Tibial artery (tissue), 4 donors: Measurements from ENCODE around the gene AP5Z1.

Experiments used
- DNase-seq, 2 donors: peaks; one replicate each; pipeline ENCODE4 v3.0.0-alpha.2; 2019
- H3K27ac ChIP-seq, 2 donors: fragments of 200-600 bp; sonication (generic) in 1 of 2; 1 replicate in 1 of 2; 2 replicates in 1 of 2; pipeline ENCODE4 v1.5.1; 2018 to 2019; ENCODE audit warnings: mild to moderate bottlenecking in 1 of 2
- H3K27me3 ChIP-seq, 2 donors: fragments of 200-600 bp; sonication (generic) in 1 of 2; one replicate each; pipeline versions ENCODE4 v1.5.1 to v1.6.0; 2016 to 2019
- H3K36me3 ChIP-seq, 3 donors: fragments of 200-600 bp; sonication (generic) in 2 of 3; one replicate each; pipeline ENCODE4 v1.5.1; 2016 to 2019; ENCODE audit warnings: mild to moderate bottlenecking in 2 of 3
- H3K4me1 ChIP-seq, 4 donors: fragments of 200-600 bp; sonication (generic) in 2 of 4; 1 replicate in 3 of 4; 2 replicates in 1 of 4; pipeline ENCODE4 v1.5.1; 2016 to 2019
- H3K4me3 ChIP-seq, 2 donors: fragments of 200-600 bp; sonication (generic) in 1 of 2; 1 replicate in 1 of 2; 2 replicates in 1 of 2; pipeline ENCODE4 v1.5.1; 2018 to 2019; ENCODE audit warnings: mild to moderate bottlenecking in 2 of 2
- H3K9me3 ChIP-seq, 3 donors: fragments of 200-600 bp; sonication (generic) in 1 of 3; one replicate each; pipeline ENCODE4 v1.5.1; 2016 to 2019
- CTCF ChIP-seq, 2 experiments: fragments of 200-600 bp in 1 of 2; fragments of 450-650 bp in 1 of 2; IDR thresholded peaks; one replicate each; pipeline ENCODE4 v1.5.1; 2017 to 2019; ENCODE audit warnings: antibody characterized with exemption in 2 of 2, mild to moderate bottlenecking in 1 of 2, moderate library complexity in 1 of 2
- intact Hi-C: fragments of 100-400 bp; cut with DNase I; formaldehyde crosslinking; loops from one replicate; pipeline ENCODE4 v1.15.0; 2023; ENCODE audit warnings: low total_unique reads

The AP5Z1 gene

GRCh38 chr7:4734587-4735345 is 40.7 kb upstream of the AP5Z1 start:
- intact Hi-C loops = no loop called here
- peak overlapping the region; percentile 23 to 32 for H3K27ac ChIP-seq

GRCh38 chr7:4737300-4737699 is 38.1 kb upstream of the AP5Z1 start:
- DNase-seq = no peak

More at GRCh38 chr7:4734587-4735345, 40.7 kb upstream of the AP5Z1 start:
- peaks cover 0 to 6% (median 0%) of the 10 kb centered on the region in 3 donors for H3K36me3 ChIP-seq
- peaks cover 0 to 57% (median 22%) of the 10 kb centered on the region in 4 donors for H3K4me1 ChIP-seq
- H3K4me3 ChIP-seq = no peak overlapping the region
- H3K9me3 ChIP-seq = no peaks in the 10 kb centered on the region
- DNase-seq = no peak
- no peaks in the 10 kb centered on the region for H3K27me3 ChIP-seq
- no peak for TF ChIP-seq CTCF (IDR thresholded peaks at IDR 0.05)

GRCh38 chr7:4738711-4739527 is 36.5 kb upstream of the AP5Z1 start:
- no peak for TF ChIP-seq CTCF (IDR thresholded peaks at IDR 0.05)
- peak overlapping the region; percentile 37 to 42 for H3K4me3 ChIP-seq
- intact Hi-C loops = no loop called here
- H3K27ac ChIP-seq = peak overlapping the region; percentile 58 to 70
- no peaks in the 10 kb centered on the region for H3K27me3 ChIP-seq
- DNase-seq = peak in 1 of 2 donors; percentile 83
- no peaks in the 10 kb centered on the region for H3K9me3 ChIP-seq
- peaks cover 24 to 30% (median 26%) of the 10 kb centered on the region in 3 donors for H3K36me3 ChIP-seq
- peaks cover 0 to 54% (median 29%) of the 10 kb centered on the region in 4 donors for H3K4me1 ChIP-seq

More at GRCh38 chr7:4737300-4737699, 38.1 kb upstream of the AP5Z1 start:
- peak overlapping the region in 1 of 2 donors; percentile 70 for H3K27ac ChIP-seq
- TF ChIP-seq CTCF (IDR thresholded peaks at IDR 0.05) = no peak
- no peaks in the 10 kb centered on the region for H3K9me3 ChIP-seq
- intact Hi-C loops = no loop called here
- peaks cover 0 to 48% (median 19%) of the 10 kb centered on the region in 4 donors for H3K4me1 ChIP-seq
- H3K4me3 ChIP-seq = no peak overlapping the region
- H3K27me3 ChIP-seq = no peaks in the 10 kb centered on the region
- peaks cover 15 to 17% (median 16%) of the 10 kb centered on the region in 3 donors for H3K36me3 ChIP-seq

- H3K36me3 ChIP-seq = peaks cover 24 to 30% (median 26%) of the 10 kb centered on the region in 3 donors
- no peak for DNase-seq
- H3K4me3 ChIP-seq = peak overlapping the region; percentile 37 to 42
- H3K9me3 ChIP-seq = no peaks in the 10 kb centered on the region
- no peaks in the 10 kb centered on the region for H3K27me3 ChIP-seq
- peaks cover 0 to 61% (median 36%) of the 10 kb centered on the region in 4 donors for H3K4me1 ChIP-seq
- intact Hi-C loops = no loop called here
- H3K27ac ChIP-seq = peak overlapping the region; percentile 58 to 70
- peak; percentile 50 to 52 for TF ChIP-seq CTCF (IDR thresholded peaks at IDR 0.05)
Measured at GRCh38 chr7:4739528-4739992, 35.9 kb upstream of the AP5Z1 start.

GRCh38 chr7:4740796-4741195 is 34.6 kb upstream of the AP5Z1 start:
- intact Hi-C loops = no loop called here
- no peak for DNase-seq
- TF ChIP-seq CTCF (IDR thresholded peaks at IDR 0.05) = no peak
- no peak overlapping the region for H3K4me3 ChIP-seq
- H3K27me3 ChIP-seq = no peaks in the 10 kb centered on the region
- H3K9me3 ChIP-seq = no peaks in the 10 kb centered on the region
- H3K4me1 ChIP-seq = peaks cover 0 to 69% (median 44%) of the 10 kb centered on the region in 4 donors
- H3K27ac ChIP-seq = peak overlapping the region in 1 of 2 donors; percentile 70
- peaks cover 24 to 30% (median 26%) of the 10 kb centered on the region in 3 donors for H3K36me3 ChIP-seq
